Amygdala (tissue), 56 donors: ENCODE measurements around the gene NDUFA11.

ENCODE experiments used
- DNase-seq, 56 donors: peaks; one replicate each; lab custom pipeline; 2025; lab: John Stamatoyannopoulos, UW

NDUFA11 gene

DNA sequence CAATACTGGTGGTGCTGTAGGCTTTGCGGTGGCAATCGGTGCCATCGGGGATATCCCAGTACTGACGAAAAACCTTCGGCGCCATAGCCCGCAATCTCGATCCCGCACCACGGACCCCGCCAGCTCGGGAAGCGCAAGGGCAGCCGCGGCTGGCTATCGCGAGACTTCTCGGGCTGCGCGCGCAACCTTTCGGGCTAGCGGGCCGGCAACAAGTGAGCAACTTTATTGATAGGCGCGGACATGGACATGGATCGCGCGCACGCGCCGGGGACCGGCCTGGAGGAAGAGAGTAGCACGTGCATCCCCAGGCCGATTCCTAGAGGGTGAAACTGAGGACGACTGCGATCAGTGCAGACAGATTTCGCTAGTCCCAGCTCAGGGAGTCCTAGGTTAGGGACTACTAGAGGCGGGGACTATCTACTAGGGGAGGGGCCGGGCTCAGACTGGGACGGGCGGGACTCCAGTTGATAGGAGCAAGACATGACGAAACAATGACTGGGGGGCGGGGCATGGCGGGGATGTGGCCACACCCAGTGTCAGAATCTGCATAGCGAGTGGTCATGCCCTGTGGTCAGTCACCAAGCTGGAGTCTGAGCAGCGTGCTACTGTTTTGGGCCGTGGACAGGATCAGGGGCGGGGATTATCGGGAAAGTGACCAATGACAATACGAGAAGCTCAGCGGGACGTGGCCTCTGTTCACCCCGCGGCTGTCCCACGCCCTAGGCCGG, at the start of gene NDUFA11:
Gene NDUFA11, minus strand, starts transcription at position 167 of the 728 bp plus-strand sequence. Its CDS starts 82 bp downstream, at position 85.
- peak in 55 of 56 donors; percentile 63 to 100 (median 99) for DNase-seq

DNA sequence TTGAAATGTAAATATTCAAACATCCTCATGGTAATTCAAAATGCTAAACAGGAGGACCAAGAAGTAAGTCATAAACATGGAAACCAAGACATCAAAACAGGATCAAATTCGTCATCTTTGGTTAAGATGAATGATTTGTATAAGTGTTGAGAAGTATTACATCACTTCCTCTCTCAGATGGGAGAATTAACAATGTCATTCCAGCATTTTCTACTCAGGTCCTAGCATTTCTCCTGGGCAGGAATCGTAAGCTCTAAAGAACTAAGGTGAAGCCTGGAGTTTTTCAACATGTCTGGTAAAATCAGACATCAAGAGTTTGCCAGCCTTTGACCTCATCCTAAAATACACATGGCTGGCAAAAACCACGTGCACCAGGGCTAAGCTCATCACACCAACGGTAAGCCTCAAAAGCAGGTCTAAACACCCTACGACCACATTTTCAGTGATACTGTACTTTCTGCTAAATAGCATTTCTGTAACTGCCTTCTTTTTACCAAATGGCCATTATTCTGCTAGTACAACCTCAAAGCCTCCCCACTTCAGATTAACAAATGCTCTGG, 49.5 kb upstream of the NDUFA11 start:
- no peak for DNase-seq

DNA sequence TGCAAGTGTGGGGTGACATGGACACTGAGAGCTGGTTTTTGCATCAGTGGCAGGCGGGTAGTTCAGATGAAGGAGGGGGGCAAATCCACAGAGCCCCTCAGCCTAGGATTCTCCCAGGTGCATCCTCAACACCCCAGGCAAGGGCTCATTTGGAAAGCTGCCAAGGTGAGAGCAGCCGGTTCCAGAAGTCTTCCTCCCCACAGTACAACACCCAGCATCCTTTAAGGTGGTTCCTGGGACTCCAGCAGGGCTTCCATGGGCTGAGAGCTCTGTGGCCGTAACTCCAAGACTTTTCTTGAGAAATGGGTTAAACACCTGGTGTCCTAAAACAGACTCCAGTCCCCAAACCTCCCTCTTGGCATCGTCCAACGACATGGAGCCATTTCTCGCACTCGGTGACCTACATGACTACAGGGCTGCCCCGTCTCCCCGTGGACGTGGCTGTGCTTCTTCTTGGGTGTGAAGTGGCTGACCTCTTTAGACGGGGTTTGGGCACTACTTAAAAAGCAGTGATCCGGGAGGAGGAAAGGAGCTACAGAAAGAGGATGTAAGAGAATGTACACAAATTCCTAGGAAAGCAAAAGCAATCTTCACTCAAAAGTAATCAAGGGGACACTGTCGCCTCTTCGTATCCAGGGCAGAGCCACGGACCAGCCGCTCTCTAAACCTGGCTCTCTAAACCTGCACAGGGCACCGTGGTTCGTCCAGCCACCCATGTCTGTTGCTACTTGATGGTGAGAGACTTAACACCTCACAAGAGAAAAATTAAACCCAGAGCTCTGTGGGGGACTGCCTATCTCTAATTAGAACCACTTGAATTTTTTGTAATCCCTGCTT, 48.8 kb upstream of the NDUFA11 start:
- no peak for DNase-seq

DNA sequence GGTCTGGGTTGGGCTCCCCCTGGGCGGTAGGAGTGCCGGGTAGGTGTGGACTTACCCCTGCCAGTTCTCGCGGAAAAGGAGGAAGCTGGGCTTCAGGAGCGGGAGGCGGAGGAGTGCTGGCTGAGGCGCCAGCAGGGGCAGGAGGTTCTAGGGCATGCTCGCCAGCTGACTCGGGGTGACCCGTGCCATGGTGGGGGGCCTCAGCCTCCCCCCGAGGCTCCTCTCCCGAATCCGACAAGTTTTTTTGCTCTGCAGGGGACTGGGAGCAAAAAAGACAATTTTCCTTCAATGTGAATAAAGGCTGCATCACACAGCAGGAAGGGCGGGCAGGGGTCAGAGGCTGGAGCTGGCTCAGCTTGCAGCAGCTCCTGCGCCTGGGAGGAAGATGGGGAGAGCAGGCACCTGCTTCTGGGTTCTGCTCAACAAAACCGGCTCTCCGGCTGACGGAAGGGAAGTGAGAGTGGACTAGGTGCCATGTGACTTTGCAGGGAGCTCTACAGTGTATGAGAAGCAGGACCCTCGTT, 47.8 kb upstream of the NDUFA11 start:
- DNase-seq: peak in 12 of 56 donors; percentile 18 to 57 (median 28)

DNA sequence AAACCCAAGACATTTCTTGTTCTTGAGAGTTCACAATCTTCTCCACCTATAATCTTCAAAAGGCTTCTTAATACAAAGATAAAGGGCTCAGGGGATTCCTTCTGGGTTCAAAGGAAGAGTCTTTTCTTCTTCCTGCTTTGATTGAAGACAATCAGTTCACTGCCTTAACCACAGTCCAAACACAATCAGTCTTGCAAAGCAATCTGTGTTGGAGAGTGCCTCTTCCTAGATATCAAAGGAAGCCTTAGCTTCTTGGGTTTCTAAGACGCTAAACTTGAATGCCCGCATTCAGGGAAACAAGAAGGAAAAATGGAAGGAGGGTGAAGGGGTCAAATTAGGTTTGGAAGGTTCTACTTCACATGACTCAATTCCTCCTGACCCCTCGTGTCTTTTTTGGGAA, 47.2 kb upstream of the NDUFA11 start:
- DNase-seq: no peak

DNA sequence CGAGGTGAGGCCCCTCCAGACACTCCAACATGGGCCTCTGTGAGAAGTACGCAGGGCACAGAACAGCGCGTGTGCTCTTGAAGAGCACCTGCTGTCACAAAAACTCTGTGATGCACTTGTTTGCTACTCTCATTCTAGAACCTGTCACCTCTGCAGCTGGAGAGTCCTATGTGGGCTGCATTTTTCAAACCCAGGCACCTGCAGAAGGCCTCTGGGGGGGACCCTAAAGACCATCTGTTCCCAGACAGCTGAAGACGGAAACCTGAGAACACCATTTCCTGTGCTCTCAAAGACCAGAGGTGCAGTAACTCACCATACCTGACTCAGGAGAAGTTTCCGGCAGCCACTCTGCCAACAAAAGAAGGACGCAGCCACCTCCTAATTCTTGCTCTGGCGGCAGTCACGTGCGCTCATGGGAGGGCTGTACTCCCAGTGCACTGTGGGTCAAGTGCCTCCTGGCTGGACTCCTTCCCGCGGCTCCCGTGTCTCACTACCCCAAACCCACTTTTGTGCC, 46.3 kb upstream of the NDUFA11 start:
- peak in 1 of 56 donors; percentile 18 for DNase-seq

DNA sequence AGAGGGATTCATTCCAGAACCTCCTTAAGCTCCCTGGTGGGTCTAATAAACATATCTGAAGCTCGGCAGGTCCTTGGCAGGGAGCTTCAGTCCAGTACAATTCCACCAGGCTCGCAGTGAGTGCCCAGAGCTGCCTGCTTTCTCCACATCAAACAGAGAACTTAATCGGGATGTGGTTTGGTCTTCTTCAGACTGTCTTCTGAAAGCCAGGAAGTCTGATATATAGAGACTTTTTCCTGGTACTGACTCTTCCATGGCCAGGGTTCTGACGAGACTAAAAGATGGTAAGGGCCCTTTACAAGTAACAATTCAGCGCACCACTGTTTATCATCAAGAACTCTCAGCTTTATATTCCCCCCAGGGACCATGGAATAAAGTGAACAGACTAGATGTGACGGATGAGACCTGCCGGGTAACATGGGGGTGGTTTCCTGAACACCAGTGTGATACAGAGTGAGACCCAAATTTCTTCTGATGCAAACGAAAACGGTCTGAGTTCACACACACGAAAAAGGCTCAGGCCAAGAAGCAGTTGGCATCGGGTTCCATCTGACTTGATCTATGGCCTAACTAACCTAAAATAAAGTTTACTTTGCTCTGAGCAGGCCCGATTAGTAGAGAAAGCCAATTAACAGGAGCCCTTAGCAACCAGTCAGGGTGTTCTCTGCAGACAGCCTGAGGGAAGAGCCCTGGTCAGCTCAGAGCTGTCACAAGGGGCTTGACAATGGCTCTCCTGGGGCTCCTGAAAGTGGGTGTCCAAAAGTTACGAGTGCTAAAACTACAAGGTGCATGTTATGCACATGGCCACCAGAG, 45.4 kb upstream of the NDUFA11 start:
- peak in 7 of 56 donors; percentile 13 to 44 (median 21) for DNase-seq

DNA sequence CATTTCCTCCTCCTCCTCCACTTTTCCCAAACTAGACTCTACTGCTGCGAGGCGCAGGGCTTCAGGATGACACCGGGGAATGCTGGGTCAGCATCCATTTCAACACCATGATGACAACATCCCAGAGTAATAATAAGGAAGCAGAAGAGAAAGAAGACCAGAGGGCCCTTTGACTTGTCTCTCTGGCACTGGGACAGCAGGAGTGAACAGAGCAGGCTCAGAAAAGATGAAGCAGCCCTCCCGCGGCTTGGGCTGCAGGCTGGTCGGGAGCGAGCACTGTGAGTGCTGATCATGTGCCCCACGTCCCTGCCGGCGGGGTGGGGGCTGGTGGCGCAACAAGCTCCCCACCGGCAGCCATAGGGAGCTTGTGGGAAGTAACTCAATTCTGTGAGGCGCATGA, 43.8 kb upstream of the NDUFA11 start:
- peak in 52 of 56 donors; percentile 21 to 83 (median 64) for DNase-seq

DNA sequence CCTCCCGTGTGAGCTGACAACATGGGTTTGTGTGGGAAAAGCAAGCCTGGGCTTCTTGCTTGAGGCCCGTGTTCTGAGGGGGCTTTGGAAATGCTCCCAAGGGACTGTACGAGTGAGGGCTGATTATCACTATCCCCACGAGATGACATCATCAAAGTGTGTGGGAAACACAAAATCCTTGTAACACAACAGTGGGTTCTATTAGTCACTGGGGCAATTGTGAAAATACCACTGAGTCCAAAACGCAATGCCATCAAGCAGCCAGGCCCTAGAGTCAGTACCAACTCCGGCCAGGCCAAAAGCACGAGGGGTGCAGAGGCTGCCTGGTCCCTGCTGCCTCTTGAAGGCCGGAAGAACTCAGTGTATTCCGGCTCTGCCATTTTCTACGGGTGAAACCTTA, 40.0 kb upstream of the NDUFA11 start:
- DNase-seq: no peak

DNA sequence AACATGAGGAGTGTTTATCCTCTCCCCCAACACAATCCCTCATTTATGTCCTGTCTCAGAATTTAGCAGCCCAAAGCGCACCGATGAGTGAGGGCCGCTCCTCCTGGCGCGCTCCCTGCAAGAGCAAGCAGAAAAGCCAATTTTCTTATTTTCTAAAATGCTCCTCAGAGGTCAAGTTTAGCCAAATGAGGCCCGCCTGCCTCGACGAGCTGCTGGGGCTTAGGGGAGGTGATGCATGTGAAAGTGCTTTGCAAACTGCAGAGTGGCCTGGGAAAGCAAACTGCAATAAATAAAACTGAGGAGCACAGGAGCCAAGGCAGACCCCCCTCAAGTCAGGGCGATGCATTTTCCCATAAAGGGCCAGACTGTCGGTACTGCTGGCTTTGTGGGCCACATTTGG, 39.5 kb upstream of the NDUFA11 start:
- DNase-seq: no peak

DNA sequence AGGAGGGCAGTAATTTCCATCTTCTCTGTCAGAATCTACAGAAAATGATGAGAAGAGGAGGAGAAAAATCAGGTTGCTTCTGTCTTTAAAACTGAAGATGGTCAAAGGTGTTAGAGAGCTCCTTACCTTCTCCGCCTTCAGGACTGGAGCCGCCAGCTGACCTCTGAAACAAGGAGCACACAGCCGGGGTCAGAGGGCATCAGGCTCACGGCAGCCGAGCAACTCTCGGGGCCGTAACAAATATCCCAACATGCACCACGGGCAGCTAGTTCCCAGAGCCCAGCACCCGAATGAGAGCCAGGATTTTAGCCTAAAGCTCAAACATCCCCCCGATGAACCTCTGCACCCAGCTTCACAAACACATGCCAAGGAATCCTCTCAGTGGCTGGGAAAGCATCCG, 38.1 kb upstream of the NDUFA11 start:
- DNase-seq: no peak

DNA sequence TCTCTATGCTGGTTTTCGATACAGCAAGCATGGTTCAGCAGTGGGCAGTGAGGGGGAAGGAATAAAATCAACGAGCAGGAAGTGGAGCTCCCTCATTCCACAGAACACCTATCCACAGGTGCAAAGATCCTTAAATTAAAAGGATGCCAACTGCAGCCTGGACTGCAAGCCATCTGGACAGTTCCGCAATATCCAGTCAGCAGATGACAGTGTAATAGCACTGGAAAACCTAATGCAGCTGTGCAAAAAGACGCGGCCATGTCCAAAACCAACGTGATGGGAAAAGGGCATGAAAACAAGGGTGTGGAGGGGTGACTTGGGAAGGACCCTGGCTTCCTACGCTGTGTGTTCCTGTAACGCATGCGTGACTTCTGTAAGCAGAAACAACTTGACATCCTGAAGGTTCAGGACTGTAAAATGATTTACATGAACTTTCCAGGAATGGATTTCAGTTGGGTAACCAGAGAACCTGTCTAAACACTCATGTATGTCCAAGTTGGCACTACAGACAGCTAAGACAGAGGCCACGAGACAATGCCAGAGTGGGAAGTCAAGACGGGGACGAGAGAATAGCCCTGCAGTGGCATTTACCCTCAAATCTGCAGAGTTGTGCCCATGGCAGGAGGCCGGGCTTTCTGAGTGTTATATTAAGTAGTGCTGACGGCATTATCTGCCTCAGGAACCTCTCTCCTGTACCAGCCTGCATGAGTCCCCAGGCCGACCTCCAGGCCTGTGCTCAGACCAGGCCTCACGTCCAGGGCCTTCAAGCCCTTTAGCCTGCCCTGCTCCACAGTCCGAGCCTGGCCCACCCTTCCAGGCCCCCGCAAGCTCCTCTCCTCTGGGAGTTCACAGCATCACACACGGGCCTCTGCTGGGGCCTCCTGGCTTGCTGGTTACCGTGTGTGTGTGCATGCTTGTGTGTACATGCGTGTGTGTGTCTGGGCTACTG, 36.9 kb upstream of the NDUFA11 start:
- no peak for DNase-seq

DNA sequence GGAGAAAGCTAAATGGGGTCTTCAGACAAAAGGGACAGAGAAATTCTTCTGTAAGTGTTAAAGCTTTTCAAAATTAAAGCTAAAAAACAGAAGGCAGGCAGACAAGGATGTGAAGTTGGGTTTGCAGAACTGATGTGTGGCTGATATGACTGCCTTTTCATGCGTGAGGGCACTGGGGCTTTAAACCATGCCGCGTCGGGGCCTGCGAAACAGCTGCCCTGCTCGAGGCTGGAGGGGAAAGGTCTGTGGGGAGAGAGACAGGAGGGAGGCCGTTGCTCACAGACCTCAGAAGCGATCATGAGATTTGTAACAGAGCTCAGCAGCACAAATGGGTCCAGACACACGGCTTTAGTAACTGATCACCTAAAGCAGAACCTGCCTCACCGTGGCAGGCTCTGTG, 34.0 kb upstream of the NDUFA11 start:
- no peak for DNase-seq

DNA sequence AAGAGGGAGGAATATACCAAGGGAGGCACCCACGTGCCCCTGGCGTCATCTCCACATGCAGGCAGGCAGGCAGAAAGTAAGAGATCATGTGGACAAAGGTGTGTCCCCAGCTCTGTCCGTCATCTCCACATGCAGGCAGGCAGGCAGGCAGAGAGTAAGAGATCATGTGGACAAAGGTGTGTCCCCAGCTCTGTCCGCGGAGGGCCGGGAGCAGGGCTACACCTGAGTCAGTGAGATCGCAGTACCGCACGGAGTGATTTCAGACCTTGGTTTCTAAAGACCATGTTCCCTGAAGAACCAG, 32.7 kb upstream of the NDUFA11 start:
- DNase-seq: no peak

DNA sequence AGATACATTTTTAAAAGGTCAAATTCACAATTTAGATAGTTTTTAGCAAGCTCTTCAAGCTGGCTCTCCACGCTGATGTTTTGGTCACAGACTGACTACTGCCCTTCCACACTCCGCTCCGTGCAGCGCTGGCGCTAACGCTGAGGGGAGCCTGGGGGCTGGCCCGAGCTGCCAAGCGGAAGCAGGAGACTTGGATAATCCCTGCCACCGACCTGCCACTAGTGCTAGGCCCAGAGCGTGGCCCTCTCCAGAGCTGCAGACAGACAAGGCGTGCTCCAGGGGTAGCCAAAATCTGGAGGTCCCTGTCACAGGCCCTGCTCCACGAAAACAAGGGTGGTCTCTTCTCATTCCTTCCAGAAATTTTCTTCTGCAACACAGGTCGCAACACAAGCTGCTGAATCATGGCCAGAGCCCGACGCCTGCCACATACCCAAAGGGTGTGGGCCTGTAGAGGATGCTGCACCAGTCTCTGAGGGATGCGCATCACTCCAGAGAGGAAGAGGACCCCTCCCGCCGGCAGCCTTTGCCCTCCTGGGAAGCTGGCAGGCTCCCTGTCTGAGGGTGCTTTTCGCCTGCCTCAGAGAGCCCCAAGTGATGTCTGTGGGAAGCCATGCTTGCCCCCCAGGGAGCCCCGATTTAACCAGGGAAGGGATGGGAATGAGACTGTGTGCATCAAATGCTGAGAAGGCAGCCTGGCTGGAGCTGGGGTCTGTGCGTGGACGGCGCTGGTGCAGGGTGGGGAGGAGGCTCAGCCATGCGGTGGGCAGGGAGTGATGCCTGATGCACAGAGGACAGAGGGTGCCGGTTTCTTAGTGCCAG, 32.1 kb upstream of the NDUFA11 start:
- peak in 1 of 56 donors; percentile 21 for DNase-seq

DNA sequence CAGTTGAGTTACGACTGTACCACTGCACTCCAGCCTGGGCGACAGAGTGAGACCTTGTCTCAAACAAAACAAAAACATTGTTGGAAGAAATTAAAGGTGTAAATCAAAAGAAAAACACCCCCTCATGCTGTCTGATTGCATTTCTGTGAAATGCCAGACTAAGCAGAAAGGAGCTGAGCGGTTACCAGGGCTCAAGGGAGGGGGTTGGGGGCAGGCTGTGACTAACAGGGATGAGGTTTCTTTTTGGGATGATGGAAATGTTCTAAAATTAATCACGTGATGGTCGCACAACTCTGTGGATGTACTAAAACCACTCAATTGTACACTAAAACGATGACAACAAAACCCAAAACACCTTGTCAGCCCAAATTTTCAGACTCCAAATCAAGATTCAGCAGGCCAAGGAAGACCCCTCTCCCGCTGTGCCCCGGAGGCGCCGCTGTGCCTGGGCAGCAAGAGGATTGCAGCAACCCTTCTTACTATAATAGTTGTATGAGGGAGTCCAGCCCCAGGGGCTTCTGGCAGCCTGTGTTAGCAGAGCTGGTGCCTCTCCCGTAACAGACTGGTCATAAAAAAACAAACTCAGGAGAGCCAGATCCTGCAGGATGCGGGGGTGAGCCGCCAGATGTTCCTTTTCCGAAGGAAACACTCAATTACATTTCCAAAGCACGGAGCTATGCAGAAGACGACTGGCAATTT, 31.3 kb upstream of the NDUFA11 start:
- peak in 6 of 56 donors; percentile 11 to 23 (median 17) for DNase-seq

DNA sequence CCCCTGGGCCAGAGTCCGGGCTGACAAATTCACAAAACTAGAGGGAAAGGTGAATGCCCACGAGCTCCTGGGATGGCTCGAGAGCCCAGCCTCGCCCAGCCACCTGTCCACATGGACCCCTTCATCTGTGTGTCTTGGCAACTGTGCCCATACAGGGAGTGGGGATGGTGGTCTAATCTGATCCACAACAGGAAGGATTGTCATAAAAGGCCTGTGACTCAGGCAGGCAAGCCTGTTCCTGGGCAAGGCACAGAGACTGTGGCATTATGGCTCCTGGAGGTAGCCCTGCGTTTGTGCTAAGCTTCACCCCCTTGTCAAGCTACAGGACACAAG, 30.4 kb upstream of the NDUFA11 start:
- DNase-seq: no peak
